ENCODE results near the gene AJUBA.
A peak's percentile ranks its signal among the peaks of the same experiment; 100 is the strongest.
"Not testable (repeated sequence)": the region's sequence is repeated elsewhere in the genome, so short reads cannot be mapped to it uniquely, and the experiment has no call there.

Gene AJUBA

GRCh38 chr14:22982477-22983245 lies at the start of gene AJUBA:
TSS of gene AJUBA (minus strand) at chr14:22982551. CDS start at chr14:22982266, 285 bp downstream.
- DNase-seq (ENCODE audit: low spot score) = peak; percentile 84

- DNase-seq (ENCODE audit: low spot score) = no peak
Measured at GRCh38 chr14:23030936-23031335, 48.6 kb upstream of the AJUBA start.

- DNase-seq (ENCODE audit: low spot score) = no peak
Measured at GRCh38 chr14:23028799-23029198, 46.4 kb upstream of the AJUBA start.

GRCh38 chr14:23025151-23025814 lies 42.9 kb upstream of the AJUBA start:
- DNase-seq (ENCODE audit: low spot score) = no peak

GRCh38 chr14:23024612-23025075 lies 42.3 kb upstream of the AJUBA start:
- no peak for DNase-seq (ENCODE audit: low spot score)

- DNase-seq (ENCODE audit: low spot score) = no peak
Measured at GRCh38 chr14:23023795-23024152, 41.4 kb upstream of the AJUBA start.

- DNase-seq (ENCODE audit: low spot score) = no peak
Measured at GRCh38 chr14:23023022-23023794, 40.9 kb upstream of the AJUBA start.

GRCh38 chr14:23021889-23022442 lies 39.6 kb upstream of the AJUBA start:
- DNase-seq (ENCODE audit: low spot score) = no peak

GRCh38 chr14:23021434-23021833 lies 39.1 kb upstream of the AJUBA start:
- no peak for DNase-seq (ENCODE audit: low spot score)

GRCh38 chr14:23020143-23021128 lies 38.1 kb upstream of the AJUBA start:
- DNase-seq (ENCODE audit: low spot score) = no peak

- no peak for DNase-seq (ENCODE audit: low spot score)
Measured at GRCh38 chr14:23018107-23018506, 35.8 kb upstream of the AJUBA start.

- DNase-seq (ENCODE audit: low spot score) = no peak
Measured at GRCh38 chr14:23017091-23017490, 34.7 kb upstream of the AJUBA start.

GRCh38 chr14:23015618-23016017 lies 33.3 kb upstream of the AJUBA start:
- DNase-seq (ENCODE audit: low spot score) = no peak

GRCh38 chr14:23013749-23014054 lies 31.4 kb upstream of the AJUBA start:
- DNase-seq (ENCODE audit: low spot score) = not testable (repeated sequence)

GRCh38 chr14:23013054-23013748 lies 30.9 kb upstream of the AJUBA start:
- DNase-seq (ENCODE audit: low spot score) = no peak

- DNase-seq (ENCODE audit: low spot score) = peak; percentile 71
Measured at GRCh38 chr14:23009939-23010726, 27.8 kb upstream of the AJUBA start, which contains the start of gene C14orf93. TSS of gene C14orf93 (minus strand) at chr14:23010143. CDS start at chr14:22999023, 11,120 bp downstream.

GRCh38 chr14:23009483-23009938 lies 27.2 kb upstream of the AJUBA start:
- no peak for DNase-seq (ENCODE audit: low spot score)

GRCh38 chr14:23008831-23009230 lies 26.5 kb upstream of the AJUBA start:
- DNase-seq (ENCODE audit: low spot score) = no peak

- DNase-seq (ENCODE audit: low spot score) = peak; percentile 97
Measured at GRCh38 chr14:23006544-23007419, 24.4 kb upstream of the AJUBA start.

Measured in COLO829 (cell line).